Osteoblast (primary cell): ENCODE measurements around the gene SLC43A2. TPM values are rescaled to one million over a fixed set of nuclear protein-coding genes. Genes with fewer than 3 reads are reported as not detected.
A peak's percentile ranks its signal among the peaks of the same experiment; 100 is the strongest.

Experiments
- DNase-seq: peaks from one replicate; pipeline ENCODE4 v3.0.0; 2011; ENCODE audit warnings: low spot score, mixed read lengths; ENCODE audit not compliant: insufficient read length; ENCODE audit errors: missing footprints
- H2AFZ ChIP-seq: 2 replicates; pipeline ENCODE4 v1.6.0; 2011; ENCODE audit warnings: mild to moderate bottlenecking, low read length
- H3K27ac ChIP-seq: 2 replicates; pipeline ENCODE4 v1.5.1; 2011; ENCODE audit warnings: mild to moderate bottlenecking, low read depth, low read length, moderate library complexity
- H3K27me3 ChIP-seq: 2 replicates; pipeline ENCODE4 v1.6.0; 2012; ENCODE audit warnings: mild to moderate bottlenecking, control low read depth, inconsistent platforms, low read length, moderate library complexity; ENCODE audit not compliant: insufficient read depth
- H3K36me3 ChIP-seq: 2 replicates; pipeline ENCODE4 v1.5.1; 2011; ENCODE audit warnings: mild to moderate bottlenecking, low read length, control low read depth, moderate library complexity; ENCODE audit not compliant: insufficient read depth
- H3K4me1 ChIP-seq: 2 replicates; pipeline ENCODE4 v1.5.1; 2011; ENCODE audit warnings: mild to moderate bottlenecking, low read length, control low read depth, moderate library complexity; ENCODE audit not compliant: insufficient read depth
- H3K4me2 ChIP-seq: 2 replicates; pipeline ENCODE4 v1.6.0; 2011; ENCODE audit warnings: mild to moderate bottlenecking, low read length; ENCODE audit not compliant: insufficient read depth
- H3K4me3 ChIP-seq: fragments of 200-600 bp; sonication (generic); 3 replicates; pipeline ENCODE4 v1.5.1; 2012; ENCODE audit warnings: mild to moderate bottlenecking, low read length, inconsistent platforms; ENCODE audit not compliant: insufficient read depth
- H3K79me2 ChIP-seq: 2 replicates; pipeline ENCODE4 v1.6.0; 2012; ENCODE audit warnings: mild to moderate bottlenecking, low read length, control low read depth, inconsistent platforms; ENCODE audit not compliant: insufficient read depth
- H3K9me3 ChIP-seq: 2 replicates; pipeline ENCODE4 v1.5.1; 2011; ENCODE audit warnings: low read depth, low read length, control low read depth
- H4K20me1 ChIP-seq: 2 replicates; pipeline ENCODE4 v1.6.0; 2012; ENCODE audit warnings: mild to moderate bottlenecking, low read length, control low read depth; ENCODE audit not compliant: insufficient read depth
- total RNA-seq: library from RNA; depleted of rRNA; stranded (reverse); fragments of >200 nt; gene quantifications from 2 replicates; pipeline ENCODE4 v1.2.3, GENCODE V29; 2012
- TF ChIP-seq, protein P1 (sequence below): IDR thresholded peaks from 2 replicates; pipeline ENCODE4 v1.5.1; 2011; ENCODE audit warnings: mild to moderate bottlenecking, low read depth, low read length, moderate library complexity; ENCODE audit errors: extremely low read depth

Gene SLC43A2
- total RNA-seq, 1 donor, result 5.4 TPM

GRCh38 chr17:1548032-1548431, 80.6 kb downstream of the SLC43A2 start:
- Histone ChIP-seq H3K27me3 (no peaks in the 10 kb centered on the region), H3K79me2 (peaks cover 14% of the 10 kb centered on the region), H3K4me3 (no peak overlapping the region), H3K36me3 (peaks cover 60% of the 10 kb centered on the region), H3K27ac (no peak overlapping the region), H3K4me1 (peaks cover 10% of the 10 kb centered on the region), H3K4me2 (no peak overlapping the region), H3K9me3 (no peaks in the 10 kb centered on the region), H2AFZ (no peak overlapping the region), H4K20me1 (peaks cover 26% of the 10 kb centered on the region)
- TF ChIP-seq, protein P1, sequence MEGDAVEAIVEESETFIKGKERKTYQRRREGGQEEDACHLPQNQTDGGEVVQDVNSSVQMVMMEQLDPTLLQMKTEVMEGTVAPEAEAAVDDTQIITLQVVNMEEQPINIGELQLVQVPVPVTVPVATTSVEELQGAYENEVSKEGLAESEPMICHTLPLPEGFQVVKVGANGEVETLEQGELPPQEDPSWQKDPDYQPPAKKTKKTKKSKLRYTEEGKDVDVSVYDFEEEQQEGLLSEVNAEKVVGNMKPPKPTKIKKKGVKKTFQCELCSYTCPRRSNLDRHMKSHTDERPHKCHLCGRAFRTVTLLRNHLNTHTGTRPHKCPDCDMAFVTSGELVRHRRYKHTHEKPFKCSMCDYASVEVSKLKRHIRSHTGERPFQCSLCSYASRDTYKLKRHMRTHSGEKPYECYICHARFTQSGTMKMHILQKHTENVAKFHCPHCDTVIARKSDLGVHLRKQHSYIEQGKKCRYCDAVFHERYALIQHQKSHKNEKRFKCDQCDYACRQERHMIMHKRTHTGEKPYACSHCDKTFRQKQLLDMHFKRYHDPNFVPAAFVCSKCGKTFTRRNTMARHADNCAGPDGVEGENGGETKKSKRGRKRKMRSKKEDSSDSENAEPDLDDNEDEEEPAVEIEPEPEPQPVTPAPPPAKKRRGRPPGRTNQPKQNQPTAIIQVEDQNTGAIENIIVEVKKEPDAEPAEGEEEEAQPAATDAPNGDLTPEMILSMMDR, result no peak
- peak; percentile 46 for DNase-seq

GRCh38 chr17:1546292-1546922, 82.2 kb downstream of the SLC43A2 start:
- no peak overlapping the region for H3K4me3 ChIP-seq
- H3K4me2 ChIP-seq, result no peak overlapping the region
- TF ChIP-seq, protein P1, result no peak
- H4K20me1 ChIP-seq, result peaks cover 28% of the 10 kb centered on the region
- peaks cover 10% of the 10 kb centered on the region for H3K4me1 ChIP-seq
- H3K79me2 ChIP-seq, result peaks cover 9% of the 10 kb centered on the region
- peak overlapping the region; percentile 33 for H3K27ac ChIP-seq
- peak; percentile 95 for DNase-seq
- H2AFZ ChIP-seq, result no peak overlapping the region
- no peaks in the 10 kb centered on the region for H3K27me3 ChIP-seq
- H3K9me3 ChIP-seq, result no peaks in the 10 kb centered on the region
- peaks cover 59% of the 10 kb centered on the region for H3K36me3 ChIP-seq

- H3K4me3 ChIP-seq, result no peak overlapping the region
- no peaks in the 10 kb centered on the region for H3K9me3 ChIP-seq
- TF ChIP-seq, protein P1, result no peak
- no peak overlapping the region for H3K4me2 ChIP-seq
- no peak overlapping the region for H3K27ac ChIP-seq
- H3K4me1 ChIP-seq, result peaks cover 10% of the 10 kb centered on the region
- peaks cover 9% of the 10 kb centered on the region for H3K79me2 ChIP-seq
- no peaks in the 10 kb centered on the region for H3K27me3 ChIP-seq
- peak; percentile 23 for DNase-seq
- peaks cover 54% of the 10 kb centered on the region for H3K36me3 ChIP-seq
- peaks cover 27% of the 10 kb centered on the region for H4K20me1 ChIP-seq
- H2AFZ ChIP-seq, result no peak overlapping the region
Observed at GRCh38 chr17:1545618-1546017, 83.0 kb downstream of the SLC43A2 start.

DNA sequence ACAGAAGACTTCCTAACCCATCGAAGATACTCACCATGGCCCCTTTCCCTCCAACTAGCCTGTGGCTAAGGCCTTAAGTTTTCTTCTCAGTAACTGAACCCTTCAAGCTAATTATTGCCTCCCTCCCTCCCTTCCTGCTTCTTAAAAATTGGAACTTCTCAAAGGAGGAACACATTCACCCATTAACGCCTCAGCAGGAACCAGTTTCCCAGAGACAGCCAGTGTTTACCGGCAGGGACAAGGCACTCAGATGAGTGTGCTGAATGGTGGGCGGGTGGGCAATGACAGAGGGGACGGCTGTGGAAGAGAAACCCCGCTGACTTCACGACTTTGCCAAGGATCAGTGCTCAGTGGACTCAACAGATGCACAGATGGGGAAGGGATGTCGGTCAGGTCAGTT, 86.3 kb downstream of the SLC43A2 start:
- peak; percentile 63 for DNase-seq
- H2AFZ ChIP-seq, result no peak overlapping the region
- TF ChIP-seq, protein P1, result no peak
- no peak overlapping the region for H3K27ac ChIP-seq
- H3K9me3 ChIP-seq, result no peaks in the 10 kb centered on the region
- peaks cover 10% of the 10 kb centered on the region for H3K4me1 ChIP-seq
- H3K4me2 ChIP-seq, result no peak overlapping the region
- peaks cover 56% of the 10 kb centered on the region for H3K36me3 ChIP-seq
- no peak overlapping the region for H3K4me3 ChIP-seq
- H3K79me2 ChIP-seq, result peaks cover 5% of the 10 kb centered on the region
- no peaks in the 10 kb centered on the region for H3K27me3 ChIP-seq
- peaks cover 22% of the 10 kb centered on the region for H4K20me1 ChIP-seq
